Activated T-cell treated with anti-CD3 and anti-CD28 coated beads, Interleukin-2, amount 50 U/mL, for 48 hours (primary cell): Measurements from ENCODE around the gene RABGAP1.

Experiments used
- DNase-seq, 2 experiments: peaks; one replicate each; pipeline ENCODE4 v3.0.0-alpha.2; 2020

RABGAP1 gene

GRCh38 chr9:123115146-123115913 lies 174.5 kb downstream of the RABGAP1 start:
- no peak for DNase-seq

- no peak for DNase-seq
Observed at GRCh38 chr9:123116036-123116435, 175.2 kb downstream of the RABGAP1 start.

DNA sequence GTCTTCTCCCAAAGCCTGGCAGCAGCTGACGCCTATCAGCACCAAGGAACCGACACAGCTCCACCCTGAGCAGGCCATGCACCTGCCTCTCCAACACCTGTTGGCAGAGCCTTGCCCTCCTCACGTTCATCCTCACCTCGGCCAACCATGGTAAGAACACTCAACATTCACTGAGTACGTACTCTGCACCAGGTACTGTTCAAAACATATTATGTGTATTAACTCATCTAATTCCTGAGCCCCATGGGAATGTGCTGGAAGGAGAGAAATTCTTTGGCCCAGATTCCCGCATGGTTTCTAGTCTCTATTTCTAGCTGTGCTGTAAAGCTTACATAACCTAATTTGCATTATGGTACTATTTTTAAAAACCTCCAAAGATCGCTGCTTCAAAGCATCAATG lies 178.7 kb downstream of the RABGAP1 start:
- no peak for DNase-seq

- no peak for DNase-seq
Observed at GRCh38 chr9:123120131-123120530, 179.3 kb downstream of the RABGAP1 start.

DNA sequence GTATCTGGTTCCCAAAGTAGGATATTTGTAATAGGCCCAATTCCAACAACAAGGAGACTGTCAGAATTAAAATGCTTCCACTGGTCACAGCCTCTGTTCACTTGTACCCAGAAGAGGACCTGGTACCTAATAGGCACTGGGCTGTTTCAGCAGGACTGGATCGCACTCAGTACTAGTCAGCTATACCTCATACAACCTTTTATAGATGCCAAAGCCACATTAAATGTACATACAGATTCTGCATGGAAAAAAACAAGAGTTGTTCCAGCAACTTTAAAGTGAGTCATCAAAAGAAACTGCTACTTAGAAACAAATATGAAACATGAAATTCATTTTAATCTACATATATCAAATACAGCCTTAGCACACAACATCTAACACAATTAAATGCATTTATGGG lies 180.1 kb downstream of the RABGAP1 start:
- no peak for DNase-seq

DNA sequence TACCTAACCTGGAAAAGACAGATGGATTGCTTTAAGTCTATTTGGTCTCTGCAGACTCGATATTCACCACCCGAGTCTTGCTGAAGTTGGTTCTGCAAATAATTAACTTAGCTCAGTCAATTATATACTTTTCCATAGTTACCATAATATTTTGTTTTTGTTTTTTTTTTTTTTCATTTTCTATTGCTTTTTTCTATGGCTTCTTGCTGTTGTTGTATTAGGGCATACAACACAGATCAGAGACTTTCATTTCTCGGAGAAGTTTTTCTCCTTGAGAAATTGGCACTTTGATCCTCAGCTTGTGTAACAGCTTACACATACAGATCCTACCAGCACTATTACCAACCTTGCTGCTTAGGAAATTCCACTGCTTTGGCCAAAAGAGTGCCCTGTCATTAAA lies 180.6 kb downstream of the RABGAP1 start:
- no peak for DNase-seq

GRCh38 chr9:123127512-123128075 lies 186.8 kb downstream of the RABGAP1 start:
- DNase-seq, result no peak

- no peak for DNase-seq
Observed at GRCh38 chr9:123128591-123128990, 187.8 kb downstream of the RABGAP1 start.

GRCh38 chr9:123129423-123129822 lies 188.6 kb downstream of the RABGAP1 start:
- DNase-seq, result no peak

GRCh38 chr9:123131258-123131657 lies 190.4 kb downstream of the RABGAP1 start:
- DNase-seq, result no peak

DNA sequence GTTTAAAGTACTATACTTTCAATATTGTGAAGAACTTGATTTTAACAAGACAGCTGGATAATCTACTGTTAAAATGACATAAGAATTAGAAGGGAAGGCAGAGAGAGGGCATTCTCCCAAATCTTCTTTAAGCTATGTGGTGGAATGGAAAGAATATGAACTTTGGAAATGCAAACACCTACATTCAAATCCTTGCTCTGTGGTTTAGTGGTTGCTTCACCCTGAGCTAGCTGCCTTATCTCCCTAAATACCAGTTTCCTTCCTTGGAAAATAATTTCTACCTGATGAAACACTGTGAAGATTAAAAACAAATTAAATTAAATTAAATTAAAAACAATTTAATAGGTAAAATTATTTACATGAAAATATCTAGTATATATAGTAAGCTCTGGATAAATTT lies 191.2 kb downstream of the RABGAP1 start:
- DNase-seq, result no peak

- no peak for DNase-seq
Observed at GRCh38 chr9:123132696-123133095, 191.9 kb downstream of the RABGAP1 start.

- no peak for DNase-seq
Observed at GRCh38 chr9:123135430-123135829, 194.6 kb downstream of the RABGAP1 start.

DNA sequence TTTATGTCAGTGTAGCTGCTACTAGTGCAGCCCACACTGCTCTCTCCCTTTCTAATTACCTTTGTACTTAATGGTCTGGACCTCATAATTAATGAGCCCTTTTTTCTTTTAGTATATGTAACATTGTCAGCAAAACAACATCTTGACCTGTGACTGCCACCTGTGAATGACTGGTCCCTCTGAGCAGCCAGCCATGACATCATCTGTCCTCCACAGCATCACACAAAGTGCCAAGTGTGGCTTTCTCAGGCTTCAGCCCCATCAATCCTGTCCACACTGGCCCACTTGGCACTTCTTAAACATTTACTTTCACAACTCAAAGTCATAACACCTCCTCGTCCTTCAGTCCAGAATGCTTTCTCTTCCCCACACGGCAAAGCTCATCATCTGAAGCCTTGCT lies 197.3 kb downstream of the RABGAP1 start:
- no peak for DNase-seq

GRCh38 chr9:123149067-123149466 lies 208.2 kb downstream of the RABGAP1 start:
- DNase-seq, result no peak

- DNase-seq, result no peak
Observed at GRCh38 chr9:123150708-123151503, 210.1 kb downstream of the RABGAP1 start.
